ENCODE data around the gene TP73. TPM values are rescaled to one million over a fixed set of nuclear protein-coding genes. Genes with fewer than 3 reads are reported as not detected.
A peak's percentile ranks its signal among the peaks of the same experiment; 100 is the strongest.

Gene TP73
- total RNA-seq = not detected

DNA sequence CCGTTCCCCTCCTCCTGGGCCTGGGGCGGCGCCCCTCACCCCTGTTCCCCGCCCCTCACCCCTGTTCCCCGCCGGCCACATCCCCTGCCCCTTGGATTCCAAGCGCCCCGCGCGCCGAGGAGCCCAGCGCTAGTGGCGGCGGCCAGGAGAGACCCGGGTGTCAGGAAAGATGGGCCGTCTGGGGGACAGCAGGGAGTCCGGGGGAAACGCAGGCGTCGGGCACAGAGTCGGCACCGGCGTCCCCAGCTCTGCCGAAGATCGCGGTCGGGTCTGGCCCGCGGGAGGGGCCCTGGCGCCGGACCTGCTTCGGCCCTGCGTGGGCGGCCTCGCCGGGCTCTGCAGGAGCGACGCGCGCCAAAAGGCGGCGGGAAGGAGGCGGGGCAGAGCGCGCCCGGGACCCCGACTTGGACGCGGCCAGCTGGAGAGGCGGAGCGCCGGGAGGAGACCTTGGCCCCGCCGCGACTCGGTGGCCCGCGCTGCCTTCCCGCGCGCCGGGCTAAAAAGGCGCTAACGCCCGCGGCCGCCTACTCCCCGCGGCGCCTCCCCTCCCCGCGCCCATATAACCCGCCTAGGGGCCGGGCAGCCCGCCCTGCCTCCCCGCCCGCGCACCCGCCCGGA, at the start of gene TP73:
Gene TP73 (plus strand): TSS at position 587 of the 618 bp plus-strand sequence. CDS start 29,850 bp downstream, outside the sequence.
- Histone ChIP-seq H3K4me3 (peak within 1 kb of the TSS; percentile 51 to 81), H3K27ac (no peak within 1 kb of the TSS), H3K27me3 (peaks cover 27% of the 10 kb centered on the region), H3K9me3 (no peaks in the 10 kb centered on the region), H3K4me1 (peaks cover 6 to 34% of the 10 kb centered on the region in 2 donors), H3K36me3 (peaks cover 0 to 4% of the 10 kb centered on the region in 2 donors)
- DNase-seq (ENCODE audit: low spot score in 2 of 2) = no peak
- TF ChIP-seq, protein P1, sequence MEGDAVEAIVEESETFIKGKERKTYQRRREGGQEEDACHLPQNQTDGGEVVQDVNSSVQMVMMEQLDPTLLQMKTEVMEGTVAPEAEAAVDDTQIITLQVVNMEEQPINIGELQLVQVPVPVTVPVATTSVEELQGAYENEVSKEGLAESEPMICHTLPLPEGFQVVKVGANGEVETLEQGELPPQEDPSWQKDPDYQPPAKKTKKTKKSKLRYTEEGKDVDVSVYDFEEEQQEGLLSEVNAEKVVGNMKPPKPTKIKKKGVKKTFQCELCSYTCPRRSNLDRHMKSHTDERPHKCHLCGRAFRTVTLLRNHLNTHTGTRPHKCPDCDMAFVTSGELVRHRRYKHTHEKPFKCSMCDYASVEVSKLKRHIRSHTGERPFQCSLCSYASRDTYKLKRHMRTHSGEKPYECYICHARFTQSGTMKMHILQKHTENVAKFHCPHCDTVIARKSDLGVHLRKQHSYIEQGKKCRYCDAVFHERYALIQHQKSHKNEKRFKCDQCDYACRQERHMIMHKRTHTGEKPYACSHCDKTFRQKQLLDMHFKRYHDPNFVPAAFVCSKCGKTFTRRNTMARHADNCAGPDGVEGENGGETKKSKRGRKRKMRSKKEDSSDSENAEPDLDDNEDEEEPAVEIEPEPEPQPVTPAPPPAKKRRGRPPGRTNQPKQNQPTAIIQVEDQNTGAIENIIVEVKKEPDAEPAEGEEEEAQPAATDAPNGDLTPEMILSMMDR (IDR thresholded peaks at IDR 0.05) = no peak
- intact Hi-C loops (cut with DNase I) = no loop called here

DNA sequence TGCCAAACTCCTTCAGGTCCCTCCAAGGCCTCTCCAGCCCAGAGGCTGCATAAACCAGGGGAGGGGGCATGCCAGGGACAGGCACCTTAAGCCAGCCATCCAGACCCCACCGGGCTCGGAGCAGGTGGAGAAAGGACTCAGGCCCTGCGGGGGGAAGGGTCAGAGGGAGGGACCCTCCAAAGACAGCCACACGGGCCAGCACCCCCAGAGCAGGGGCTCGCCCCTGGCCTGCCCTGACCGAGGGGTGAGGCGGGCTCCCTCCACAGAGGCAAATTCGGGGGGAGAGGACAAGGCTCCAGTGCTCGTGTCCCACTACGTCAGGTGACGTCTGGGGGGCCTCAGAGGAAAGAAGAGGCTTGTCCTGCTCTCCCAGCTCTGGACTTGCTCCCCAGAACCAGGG, 49.2 kb upstream of the TP73 start:
- H3K36me3 ChIP-seq = no peaks in the 10 kb centered on the region
- no peak for DNase-seq (ENCODE audit: low spot score in 2 of 2)
- H3K27me3 ChIP-seq = peaks cover 6% of the 10 kb centered on the region
- no peaks in the 10 kb centered on the region for H3K4me1 ChIP-seq
- intact Hi-C loops (cut with DNase I) = no loop called here
- H3K4me3 ChIP-seq = no peak overlapping the region
- no peaks in the 10 kb centered on the region for H3K9me3 ChIP-seq
- TF ChIP-seq, protein P1 (IDR thresholded peaks at IDR 0.05) = no peak
- H3K27ac ChIP-seq = no peak overlapping the region

DNA sequence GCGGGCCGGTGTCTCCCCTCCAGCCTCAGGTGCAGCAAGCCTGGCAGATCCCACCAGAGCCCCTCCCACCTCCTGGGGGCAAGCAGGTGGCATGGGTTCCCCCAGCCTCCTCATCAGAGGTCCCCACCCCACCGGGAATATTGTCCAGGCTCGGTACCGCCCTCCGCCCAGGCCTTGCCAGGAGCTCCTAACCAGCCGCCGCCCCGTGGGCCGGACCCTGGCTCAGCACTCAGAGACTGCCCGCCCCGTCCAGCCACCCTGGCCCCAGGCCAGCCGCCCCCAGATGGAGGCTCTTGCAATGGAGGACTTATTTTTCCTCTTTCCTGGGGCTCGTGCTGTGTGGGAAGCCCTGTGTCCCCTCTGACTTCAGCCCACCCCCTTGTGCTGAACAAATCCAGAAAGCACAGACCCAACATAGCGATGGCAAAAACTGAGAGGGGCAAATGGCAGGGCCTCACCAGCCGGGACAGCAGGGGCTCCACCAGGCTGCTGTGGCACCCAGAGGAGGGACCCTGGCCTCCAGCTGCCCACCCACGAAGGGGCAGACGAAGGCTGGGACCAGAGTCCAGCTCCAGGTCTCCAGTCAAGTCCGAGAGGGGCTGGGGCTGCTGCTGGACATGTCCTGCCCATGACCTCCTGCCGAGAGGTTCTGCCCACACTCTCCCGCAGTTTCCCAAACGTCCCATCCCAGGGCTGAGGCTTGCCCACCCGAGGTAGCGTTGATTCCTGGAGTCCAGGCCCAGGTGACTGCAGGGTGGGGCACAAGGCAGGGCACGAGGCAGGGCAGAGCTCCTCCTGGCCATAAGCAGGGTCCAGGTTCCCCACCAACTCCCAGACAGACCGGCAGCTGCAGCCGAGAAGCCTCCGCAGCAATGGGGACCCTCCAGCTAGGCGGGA, 48.5 kb upstream of the TP73 start:
- H3K4me3 ChIP-seq = no peak overlapping the region
- H3K9me3 ChIP-seq = no peaks in the 10 kb centered on the region
- intact Hi-C loops (cut with DNase I) = no loop called here

DNA sequence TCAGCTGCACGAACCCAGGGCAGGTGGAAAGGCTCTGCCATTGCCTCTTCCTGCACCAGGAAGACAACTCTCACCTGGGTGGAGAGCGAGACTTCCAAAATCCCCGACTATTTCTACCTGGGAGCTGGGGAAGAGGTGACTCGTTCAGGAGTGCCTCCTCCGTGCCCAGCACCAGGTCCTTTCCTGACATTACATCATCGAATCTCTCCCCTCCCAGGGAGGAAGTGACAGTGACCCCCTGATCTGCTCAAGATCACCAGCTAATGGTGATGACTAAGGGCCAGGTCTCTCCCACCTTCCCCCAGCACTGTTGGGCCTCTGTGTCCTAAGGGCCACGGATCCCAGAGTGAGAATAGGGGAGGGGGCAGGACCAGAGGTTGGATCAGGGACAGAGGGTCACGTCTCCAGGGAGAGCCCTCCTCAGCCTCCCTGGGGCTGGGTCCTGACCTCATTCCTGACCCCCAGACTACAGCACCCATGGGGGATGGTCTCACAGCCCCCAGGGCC, 47.8 kb upstream of the TP73 start:
- H3K27ac ChIP-seq = no peak overlapping the region
- H3K36me3 ChIP-seq = no peaks in the 10 kb centered on the region
- H3K4me3 ChIP-seq = no peak overlapping the region
- H3K4me1 ChIP-seq = no peaks in the 10 kb centered on the region
- peaks cover 6% of the 10 kb centered on the region for H3K27me3 ChIP-seq
- TF ChIP-seq, protein P1 (IDR thresholded peaks at IDR 0.05) = no peak
- intact Hi-C loops (cut with DNase I) = no loop called here
- no peaks in the 10 kb centered on the region for H3K9me3 ChIP-seq
- DNase-seq (ENCODE audit: low spot score in 2 of 2) = no peak

More for the DNA sequence above, 48.5 kb upstream of the TP73 start:
- Histone ChIP-seq H3K36me3 (no peaks in the 10 kb centered on the region), H3K27me3 (peaks cover 6% of the 10 kb centered on the region), H3K4me1 (no peaks in the 10 kb centered on the region), H3K27ac (no peak overlapping the region)
- TF ChIP-seq, protein P1 (IDR thresholded peaks at IDR 0.05) = no peak
- DNase-seq (ENCODE audit: low spot score in 2 of 2) = no peak

DNA sequence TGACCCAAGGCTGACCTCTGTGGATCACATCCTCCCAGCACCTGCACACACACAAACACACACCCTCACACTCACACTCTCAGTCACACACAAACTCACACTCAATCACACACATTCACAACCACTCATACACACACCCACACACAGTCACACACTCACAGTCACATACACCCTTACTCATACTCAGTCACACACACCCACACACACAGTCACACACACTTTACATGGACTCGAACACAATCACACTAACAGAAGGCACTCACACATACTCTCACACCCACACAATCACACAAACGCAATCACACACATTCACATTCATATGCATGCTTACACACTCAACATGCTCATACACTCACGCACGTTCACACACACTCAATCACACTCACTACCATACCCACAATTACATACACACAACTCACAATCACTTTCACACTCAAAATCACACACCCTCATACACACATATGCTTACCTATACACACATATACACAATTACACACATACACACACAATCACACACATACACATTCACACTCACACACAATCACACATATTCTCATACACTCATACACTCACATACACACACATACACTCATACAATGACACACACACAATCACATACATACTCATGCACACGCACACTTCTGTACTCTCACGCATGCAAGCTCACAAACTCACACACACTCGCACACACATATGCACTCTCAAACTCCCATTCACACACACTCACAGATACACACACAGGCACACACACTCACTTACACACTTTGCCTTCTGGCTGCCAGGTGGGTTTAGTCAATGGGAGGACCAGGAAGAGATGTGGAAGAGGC, 47.1 kb upstream of the TP73 start:
- H3K36me3 ChIP-seq = no peaks in the 10 kb centered on the region
- no peak overlapping the region for H3K4me3 ChIP-seq
- H3K27me3 ChIP-seq = peaks cover 6% of the 10 kb centered on the region
- H3K4me1 ChIP-seq = peaks cover 0 to 1% of the 10 kb centered on the region in 2 donors
- intact Hi-C loops (cut with DNase I) = no loop called here
- no peak overlapping the region for H3K27ac ChIP-seq
- no peaks in the 10 kb centered on the region for H3K9me3 ChIP-seq
- DNase-seq (ENCODE audit: low spot score in 2 of 2) = no peak
- TF ChIP-seq, protein P1 (IDR thresholded peaks at IDR 0.05) = no peak

All from ascending aorta (tissue), 2 donors.